SHP77 (cell line): Measurements from ENCODE around the gene SSH2.

Experiments used
- DNase-seq, 2 experiments: peaks; one replicate each; lab custom pipeline; 2025; lab: John Stamatoyannopoulos, UW

The SSH2 gene

GRCh38 chr17:29612404-29613280 is 317.4 kb downstream of the SSH2 start:
- DNase-seq: no peak

GRCh38 chr17:29612094-29612403 is 318.0 kb downstream of the SSH2 start:
- DNase-seq: no peak

- DNase-seq: no peak
Observed at GRCh38 chr17:29611351-29612093, 318.5 kb downstream of the SSH2 start.

GRCh38 chr17:29610395-29610794 is 319.6 kb downstream of the SSH2 start:
- no peak for DNase-seq

- no peak for DNase-seq
Observed at GRCh38 chr17:29608986-29609385, 321.0 kb downstream of the SSH2 start.

- DNase-seq: no peak
Observed at GRCh38 chr17:29607557-29608195, 322.4 kb downstream of the SSH2 start.

GRCh38 chr17:29603109-29603674 is 326.8 kb downstream of the SSH2 start:
- no peak for DNase-seq

GRCh38 chr17:29597361-29598172 is 332.5 kb downstream of the SSH2 start:
- DNase-seq: no peak

- no peak for DNase-seq
Observed at GRCh38 chr17:29596811-29597210, 333.2 kb downstream of the SSH2 start.

GRCh38 chr17:29595943-29596774 is 333.9 kb downstream of the SSH2 start:
- no peak for DNase-seq

GRCh38 chr17:29595107-29595942 is 334.7 kb downstream of the SSH2 start:
- DNase-seq: no peak

GRCh38 chr17:29594519-29595090 is 335.4 kb downstream of the SSH2 start:
- DNase-seq: no peak

GRCh38 chr17:29593591-29594518 is 336.2 kb downstream of the SSH2 start:
- DNase-seq: peak; percentile 4 to 17

GRCh38 chr17:29592850-29593551 is 337.0 kb downstream of the SSH2 start, which contains the start of gene ANKRD13B:
TSS of gene ANKRD13B (plus strand) at chr17:29593132. CDS start at chr17:29593622, 490 bp downstream.
- peak; percentile 71 to 81 for DNase-seq

GRCh38 chr17:29591737-29592608 is 338.1 kb downstream of the SSH2 start:
- peak; percentile 82 to 83 for DNase-seq

GRCh38 chr17:29591146-29591736 is 338.8 kb downstream of the SSH2 start:
- DNase-seq: peak; percentile 64 to 76
